GM20000 (cell line): ENCODE measurements around the gene ADAMTS15.

Experiments used
- DNase-seq: peaks from one replicate; pipeline ENCODE4 v3.0.0; 2012; ENCODE audit warnings: low spot score
- CTCF ChIP-seq: IDR thresholded peaks from 2 replicates; pipeline ENCODE4 v1.5.1; 2012; ENCODE audit warnings: mild to moderate bottlenecking, control low read depth; ENCODE audit errors: extremely low read depth, missing control alignments

The ADAMTS15 gene

GRCh38 chr11:130478881-130479280, 30.4 kb downstream of the ADAMTS15 start:
- no peak for TF ChIP-seq CTCF
- peak; percentile 14 for DNase-seq

GRCh38 chr11:130480186-130480585, 31.7 kb downstream of the ADAMTS15 start:
- DNase-seq, result peak; percentile 5
- no peak for TF ChIP-seq CTCF

DNA sequence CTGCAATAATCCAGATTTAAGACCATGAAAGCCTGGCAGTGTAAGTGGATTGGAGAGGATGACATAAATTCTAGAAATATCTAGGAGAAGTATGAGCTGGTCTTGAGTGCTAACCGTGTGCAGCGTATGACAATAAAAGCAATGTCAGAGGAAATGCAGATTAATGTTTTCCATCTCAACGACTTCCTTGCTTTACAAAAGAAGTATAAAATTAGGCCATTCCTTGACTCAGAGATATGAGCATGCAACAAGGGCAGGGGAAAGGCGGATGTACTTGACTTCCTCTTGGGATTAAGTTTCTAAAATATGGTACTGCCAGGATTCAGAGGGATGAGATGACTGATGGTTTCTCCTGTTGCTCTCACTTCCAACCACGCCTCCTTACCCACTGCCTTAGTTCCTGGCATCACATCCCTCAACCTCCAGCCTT, 32.3 kb downstream of the ADAMTS15 start:
- no peak for TF ChIP-seq CTCF
- DNase-seq, result no peak

DNA sequence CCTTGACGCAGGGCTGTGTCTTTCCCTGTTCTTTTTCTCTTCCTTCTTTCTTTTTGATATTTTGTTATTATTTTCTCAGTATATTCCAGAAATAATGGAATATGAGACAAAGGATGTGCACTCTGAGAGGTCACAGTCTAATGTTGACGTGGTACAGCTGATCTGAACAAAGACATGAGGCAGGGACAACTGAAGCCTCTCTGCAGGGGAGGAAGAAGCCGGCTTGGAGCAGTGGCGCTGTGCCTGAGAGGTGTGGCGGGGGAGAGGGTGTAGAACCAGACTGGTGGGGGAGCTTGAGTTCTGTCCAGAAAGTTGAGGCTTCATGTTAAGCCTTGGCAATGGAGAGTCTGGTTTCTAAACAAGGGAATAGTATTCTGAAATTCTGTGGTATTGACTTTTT, 34.7 kb downstream of the ADAMTS15 start:
- no peak for DNase-seq

GRCh38 chr11:130485983-130486382, 37.5 kb downstream of the ADAMTS15 start:
- DNase-seq, result no peak
- TF ChIP-seq CTCF, result no peak

More for the DNA sequence above, 34.7 kb downstream of the ADAMTS15 start:
- no peak for TF ChIP-seq CTCF

- no peak for DNase-seq
- no peak for TF ChIP-seq CTCF
Measured at GRCh38 chr11:130486391-130486836, 38.0 kb downstream of the ADAMTS15 start.

GRCh38 chr11:130486987-130487923, 38.8 kb downstream of the ADAMTS15 start:
- no peak for TF ChIP-seq CTCF
- DNase-seq, result peak; percentile 5
